Rectal smooth muscle tissue (tissue), 1 donor: ENCODE measurements around the gene DEPP1.

Experiments used
- H3K27ac ChIP-seq: one replicate; pipeline ENCODE4 v1.7.0; 2013; ENCODE audit warnings: low read depth, low read length, inconsistent platforms
- H3K27me3 ChIP-seq: one replicate; pipeline ENCODE4 v1.7.0; 2013; ENCODE audit warnings: low read length; ENCODE audit not compliant: control insufficient read depth, insufficient read depth
- H3K36me3 ChIP-seq: one replicate; pipeline ENCODE4 v1.7.0; 2013; ENCODE audit warnings: low read length; ENCODE audit not compliant: control insufficient read depth, insufficient read depth
- H3K4me1 ChIP-seq: one replicate; pipeline ENCODE4 v1.7.0; 2013; ENCODE audit warnings: low read length; ENCODE audit not compliant: control insufficient read depth, insufficient read depth
- H3K4me3 ChIP-seq: one replicate; pipeline ENCODE4 v1.7.0; 2013; ENCODE audit warnings: low read length
- H3K9ac ChIP-seq: one replicate; pipeline ENCODE4 v1.7.0; 2013; ENCODE audit warnings: low read length

The DEPP1 gene

DNA sequence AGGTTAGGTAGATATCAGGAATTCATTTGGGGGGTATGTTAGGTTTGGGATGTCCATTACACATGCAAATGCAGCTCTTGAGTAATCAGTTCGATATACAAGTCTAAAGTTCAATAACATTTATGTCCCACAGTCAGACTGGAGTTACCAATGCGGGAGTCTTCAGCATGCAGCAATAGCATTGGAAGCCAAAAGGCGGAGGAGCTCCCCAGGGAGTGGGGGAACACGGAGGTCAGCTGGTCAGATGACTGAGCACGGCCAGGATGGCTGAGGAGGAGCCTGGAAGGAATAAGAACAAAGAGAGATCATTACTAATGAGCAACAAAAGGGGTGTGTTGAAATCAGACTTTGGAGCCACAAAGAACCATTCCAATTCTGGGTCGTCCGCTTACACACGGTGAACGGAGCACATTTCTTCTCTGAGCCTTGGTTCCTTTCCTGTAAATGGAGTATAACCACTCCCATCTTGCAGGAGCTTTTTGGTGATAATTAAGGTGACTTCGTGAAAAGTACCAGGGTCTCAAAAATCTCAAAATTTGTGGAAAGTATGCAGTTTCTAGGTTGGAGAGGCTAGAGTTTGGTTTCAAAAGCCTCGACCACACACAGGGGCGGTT is 21.6 kb upstream of the DEPP1 start:
- Histone ChIP-seq H3K4me1 (peaks cover 19% of the 10 kb centered on the region), H3K4me3 (peak overlapping the region; percentile 85), H3K9ac (peak overlapping the region; percentile 34), H3K27ac (peak overlapping the region; percentile 95), H3K27me3 (no peaks in the 10 kb centered on the region), H3K36me3 (no peaks in the 10 kb centered on the region)

DNA sequence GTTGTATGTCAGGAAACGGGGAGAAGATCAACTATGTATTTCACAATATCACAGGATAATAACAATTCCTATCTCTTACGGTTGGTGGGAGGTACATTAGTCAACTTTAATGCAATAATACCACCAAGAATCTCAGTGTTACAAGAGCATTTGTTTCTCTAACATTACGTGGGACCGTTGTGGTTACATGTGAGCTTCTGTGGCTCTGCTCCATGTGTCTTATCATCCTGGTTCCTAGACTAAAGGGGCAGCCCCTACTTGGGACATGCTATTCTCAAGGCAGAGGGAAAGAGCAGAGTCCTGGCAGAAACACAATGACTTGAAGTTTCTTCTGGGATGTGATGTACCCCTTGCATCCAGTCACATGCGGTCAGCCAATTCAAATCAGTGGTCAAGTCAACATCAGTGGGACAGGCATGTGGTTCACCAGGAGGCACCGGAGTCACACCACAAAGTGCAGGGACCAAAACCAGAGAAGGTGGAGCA is 19.6 kb upstream of the DEPP1 start:
- no peak overlapping the region for H3K9ac ChIP-seq
- H3K27me3 ChIP-seq: no peaks in the 10 kb centered on the region
- H3K36me3 ChIP-seq: peaks cover 2% of the 10 kb centered on the region
- no peak overlapping the region for H3K27ac ChIP-seq
- H3K4me1 ChIP-seq: peaks cover 21% of the 10 kb centered on the region
- no peak overlapping the region for H3K4me3 ChIP-seq

DNA sequence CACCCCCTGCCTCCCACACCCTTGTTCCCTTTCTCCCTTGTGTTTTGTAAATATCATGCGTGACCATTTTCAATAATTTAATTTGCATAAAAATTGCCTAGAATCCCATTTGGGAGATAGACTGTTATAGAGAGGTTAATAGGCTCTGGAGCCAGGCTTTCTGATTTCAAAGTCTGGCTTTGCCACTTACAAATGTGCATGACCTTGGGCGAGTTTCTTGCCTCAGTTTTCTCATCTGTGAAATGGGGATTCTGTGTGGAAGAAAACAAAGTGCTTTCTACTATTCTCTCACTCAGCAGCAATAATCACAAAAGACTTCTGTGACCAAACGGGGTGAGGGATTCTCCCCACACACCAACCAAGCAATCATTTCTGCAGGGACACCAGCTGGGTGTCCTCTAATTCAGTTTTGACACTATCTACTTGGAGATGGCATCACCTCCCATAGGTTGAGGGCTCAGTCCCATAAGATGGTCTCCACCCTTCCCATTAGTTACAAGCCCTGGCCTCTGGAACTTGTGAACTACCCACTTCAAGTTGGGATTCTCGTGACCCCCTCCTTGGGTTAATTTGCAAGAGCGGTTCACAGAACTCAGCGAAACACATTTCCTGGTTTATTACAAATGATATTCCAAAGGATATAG is 18.6 kb upstream of the DEPP1 start:
- Histone ChIP-seq H3K27ac (peak overlapping the region; percentile 90), H3K9ac (no peak overlapping the region), H3K36me3 (peaks cover 2% of the 10 kb centered on the region), H3K4me1 (peaks cover 21% of the 10 kb centered on the region), H3K27me3 (no peaks in the 10 kb centered on the region), H3K4me3 (no peak overlapping the region)

DNA sequence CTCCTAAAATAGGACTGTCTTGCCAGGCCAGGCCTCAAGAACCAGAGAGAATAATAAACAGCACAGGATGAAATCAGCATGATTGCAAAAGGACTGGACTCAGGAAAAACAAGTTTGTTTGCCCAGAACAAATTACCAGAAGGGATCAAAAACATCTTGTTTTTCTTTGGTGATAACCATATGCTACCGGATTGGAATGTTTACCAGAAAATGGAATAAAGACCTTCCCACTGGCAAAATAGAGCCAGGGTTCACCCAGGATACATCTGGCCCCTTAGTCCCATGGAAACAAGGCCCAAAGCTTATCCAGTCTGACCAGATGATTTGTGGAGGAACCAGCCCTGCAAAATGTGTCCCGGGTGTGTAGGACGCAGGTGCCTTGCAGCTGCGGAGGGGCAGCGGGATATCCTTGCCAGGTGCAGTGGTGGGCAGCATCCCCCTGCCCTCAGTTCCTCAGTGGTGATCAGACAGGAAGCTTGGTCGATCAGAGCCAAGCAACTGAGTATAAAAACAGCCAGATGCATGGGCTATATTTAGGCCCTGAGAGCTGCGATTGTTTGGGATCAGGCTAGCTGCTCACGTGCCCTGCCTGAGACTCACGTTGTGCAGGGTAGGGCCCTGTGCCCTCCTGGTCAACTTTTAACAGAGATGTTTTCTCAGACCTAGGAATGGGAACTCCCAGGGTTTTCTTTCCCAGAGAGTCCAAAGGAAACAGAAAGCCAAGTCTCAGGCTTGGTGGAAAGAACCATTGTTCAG is 17.5 kb upstream of the DEPP1 start:
- Histone ChIP-seq H3K4me3 (no peak overlapping the region), H3K27ac (peak overlapping the region; percentile 90), H3K9ac (peak overlapping the region; percentile 1), H3K4me1 (peaks cover 23% of the 10 kb centered on the region), H3K36me3 (peaks cover 7% of the 10 kb centered on the region), H3K27me3 (no peaks in the 10 kb centered on the region)

DNA sequence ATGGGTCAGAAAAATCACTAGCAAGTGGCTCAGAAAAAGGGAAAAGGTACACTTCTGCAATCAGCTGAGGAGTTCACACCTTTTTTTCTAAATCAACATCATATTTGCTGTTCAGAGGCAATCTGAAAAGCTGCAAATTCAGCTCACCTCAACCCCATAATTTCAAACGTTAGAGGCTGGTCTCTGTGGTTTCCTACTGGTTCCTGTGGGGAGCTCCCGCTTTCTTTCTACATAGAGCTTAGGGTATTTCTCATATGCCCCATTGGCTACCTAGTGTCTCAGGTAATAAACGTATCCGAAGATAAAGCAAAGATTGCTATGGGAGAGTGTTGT is 16.9 kb upstream of the DEPP1 start:
- Histone ChIP-seq H3K4me3 (no peak overlapping the region), H3K4me1 (peaks cover 23% of the 10 kb centered on the region), H3K27ac (peak overlapping the region; percentile 90), H3K9ac (no peak overlapping the region), H3K27me3 (no peaks in the 10 kb centered on the region), H3K36me3 (peaks cover 7% of the 10 kb centered on the region)

DNA sequence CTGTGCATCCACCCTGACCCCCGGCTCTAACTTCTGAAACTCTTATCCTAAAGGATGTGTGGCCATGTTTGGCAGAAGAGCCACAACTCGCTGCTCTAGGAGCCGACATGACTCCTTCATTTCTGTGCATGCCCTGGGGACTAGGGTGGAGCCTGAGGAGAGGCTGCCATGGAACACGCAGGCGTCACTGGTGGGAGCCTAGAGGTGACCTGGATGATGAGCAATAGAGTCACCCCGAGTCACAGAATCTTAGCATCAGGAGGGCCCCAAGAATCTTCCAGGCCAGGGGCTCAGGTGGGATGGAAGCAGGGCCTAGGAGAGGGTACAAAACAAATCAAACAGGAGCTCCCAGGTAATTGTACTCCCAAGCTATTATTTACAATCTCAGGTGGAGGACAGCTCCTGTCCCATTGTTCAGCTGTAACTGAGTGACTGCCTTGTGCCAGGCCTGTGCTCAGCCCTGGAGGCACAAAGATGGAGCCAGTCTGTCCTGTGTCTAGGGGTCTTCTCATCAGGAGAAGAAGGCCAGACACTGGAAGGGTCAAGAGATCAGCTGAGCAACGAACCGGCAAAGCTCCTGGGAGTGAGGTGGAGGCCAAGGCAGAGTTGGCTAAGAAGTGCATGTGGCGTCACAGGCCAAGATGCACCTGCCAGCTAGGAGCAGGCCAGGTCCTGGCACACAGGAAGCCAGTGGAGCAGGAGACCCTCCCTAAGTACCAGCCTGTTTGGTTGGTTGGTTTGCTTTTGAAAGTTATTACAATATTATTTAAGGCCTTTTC is 16.3 kb upstream of the DEPP1 start:
- H3K4me3 ChIP-seq: no peak overlapping the region
- H3K36me3 ChIP-seq: peaks cover 8% of the 10 kb centered on the region
- H3K27me3 ChIP-seq: no peaks in the 10 kb centered on the region
- peak overlapping the region; percentile 90 for H3K27ac ChIP-seq
- H3K4me1 ChIP-seq: peaks cover 23% of the 10 kb centered on the region
- no peak overlapping the region for H3K9ac ChIP-seq

DNA sequence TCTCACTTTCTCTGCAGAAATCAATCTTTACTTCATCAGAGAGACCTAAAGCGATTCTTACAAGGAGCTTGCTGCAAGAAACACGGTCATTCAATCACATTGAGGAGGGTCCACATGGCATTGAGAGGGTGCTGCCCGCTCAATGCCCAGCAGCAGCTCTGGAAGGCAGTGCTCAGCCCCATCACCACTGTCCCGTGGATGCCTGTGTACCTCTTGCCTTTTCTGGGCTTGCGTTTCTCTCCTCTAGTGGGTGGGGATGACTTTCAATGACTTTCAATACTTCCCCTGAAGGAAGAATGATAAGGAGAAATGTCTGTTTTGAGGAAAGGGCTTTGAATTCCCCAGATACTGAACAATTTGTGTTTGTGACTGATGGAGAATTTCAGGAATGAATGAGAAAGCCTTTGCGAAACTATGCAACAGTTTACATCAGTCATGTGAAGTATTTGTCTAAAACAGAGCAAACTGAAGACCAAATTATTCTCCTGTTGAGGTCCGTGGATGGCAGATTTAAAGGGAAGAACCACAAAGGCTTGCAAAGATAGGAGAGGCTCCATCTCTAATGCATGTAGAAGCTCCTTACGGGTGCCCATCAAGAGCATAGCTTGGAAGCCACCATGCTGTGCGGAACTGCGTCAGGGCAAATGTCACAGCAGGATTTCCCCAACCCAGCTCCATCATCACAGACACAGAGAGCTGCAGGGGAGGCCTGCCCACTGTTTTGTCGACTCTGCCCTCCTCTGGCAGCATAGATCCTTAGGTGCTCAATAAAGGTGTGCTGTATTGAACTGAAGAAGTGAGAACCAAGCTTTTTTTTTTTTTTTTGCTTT is 15.5 kb upstream of the DEPP1 start:
- Histone ChIP-seq H3K27me3 (no peaks in the 10 kb centered on the region), H3K9ac (no peak overlapping the region), H3K27ac (no peak overlapping the region), H3K4me3 (no peak overlapping the region), H3K36me3 (peaks cover 15% of the 10 kb centered on the region), H3K4me1 (peaks cover 23% of the 10 kb centered on the region)

DNA sequence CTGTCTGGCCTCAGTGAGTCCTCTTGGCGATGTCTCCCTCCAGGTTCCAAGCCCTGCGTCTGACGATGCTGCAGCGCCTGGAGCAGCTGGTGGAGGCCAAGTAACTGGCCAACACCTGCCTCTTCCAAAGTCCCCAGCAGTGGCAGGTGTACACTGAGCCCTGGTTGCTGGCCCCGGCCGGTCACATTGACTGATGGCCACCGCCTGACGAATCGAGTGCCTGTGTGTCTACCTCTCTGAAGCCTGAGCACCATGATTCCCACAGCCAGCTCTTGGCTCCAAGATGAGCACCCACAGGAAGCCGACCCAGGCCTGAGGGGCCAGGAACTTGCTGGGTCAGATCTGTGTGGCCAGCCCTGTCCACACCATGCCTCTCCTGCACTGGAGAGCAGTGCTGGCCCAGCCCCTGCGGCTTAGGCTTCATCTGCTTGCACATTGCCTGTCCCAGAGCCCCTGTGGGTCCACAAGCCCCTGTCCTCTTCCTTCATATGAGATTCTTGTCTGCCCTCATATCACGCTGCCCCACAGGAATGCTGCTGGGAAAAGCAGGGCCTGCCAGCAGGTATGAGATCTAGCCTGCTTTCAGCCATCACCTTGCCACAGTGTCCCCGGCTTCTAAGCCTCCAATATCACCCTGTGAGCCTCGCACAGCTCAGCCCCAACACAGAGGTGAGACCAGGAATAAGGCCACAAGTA is 14.8 kb upstream of the DEPP1 start:
- Histone ChIP-seq H3K36me3 (peaks cover 17% of the 10 kb centered on the region), H3K27ac (no peak overlapping the region), H3K4me3 (no peak overlapping the region), H3K27me3 (no peaks in the 10 kb centered on the region), H3K9ac (no peak overlapping the region), H3K4me1 (peaks cover 23% of the 10 kb centered on the region)

DNA sequence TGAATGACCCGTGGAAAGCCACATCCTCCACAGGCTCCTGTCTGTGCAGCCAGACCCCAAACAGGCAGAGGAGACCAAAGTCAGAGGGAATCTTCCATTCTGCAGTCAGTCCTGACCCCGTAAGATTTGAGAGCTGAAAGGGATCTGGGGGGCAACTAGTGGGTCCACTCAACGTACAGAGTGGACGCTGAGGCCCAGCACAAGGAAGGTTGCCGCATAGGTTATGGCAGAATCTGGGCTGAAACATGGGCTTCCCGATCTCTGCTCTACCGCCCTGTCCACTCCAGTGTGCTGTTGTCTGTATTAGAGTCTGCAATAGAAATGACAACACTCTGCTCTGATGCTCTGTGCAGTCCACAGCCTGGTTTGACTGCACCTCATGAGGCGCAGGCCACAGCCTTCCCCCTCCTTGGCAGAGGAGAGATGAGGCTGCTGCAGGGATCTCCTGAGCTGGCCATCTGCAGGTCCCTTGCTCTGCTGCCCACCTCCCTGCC is 14.2 kb upstream of the DEPP1 start:
- H3K9ac ChIP-seq: no peak overlapping the region
- H3K36me3 ChIP-seq: peaks cover 17% of the 10 kb centered on the region
- H3K4me3 ChIP-seq: no peak overlapping the region
- no peaks in the 10 kb centered on the region for H3K27me3 ChIP-seq
- H3K27ac ChIP-seq: no peak overlapping the region
- peaks cover 23% of the 10 kb centered on the region for H3K4me1 ChIP-seq

DNA sequence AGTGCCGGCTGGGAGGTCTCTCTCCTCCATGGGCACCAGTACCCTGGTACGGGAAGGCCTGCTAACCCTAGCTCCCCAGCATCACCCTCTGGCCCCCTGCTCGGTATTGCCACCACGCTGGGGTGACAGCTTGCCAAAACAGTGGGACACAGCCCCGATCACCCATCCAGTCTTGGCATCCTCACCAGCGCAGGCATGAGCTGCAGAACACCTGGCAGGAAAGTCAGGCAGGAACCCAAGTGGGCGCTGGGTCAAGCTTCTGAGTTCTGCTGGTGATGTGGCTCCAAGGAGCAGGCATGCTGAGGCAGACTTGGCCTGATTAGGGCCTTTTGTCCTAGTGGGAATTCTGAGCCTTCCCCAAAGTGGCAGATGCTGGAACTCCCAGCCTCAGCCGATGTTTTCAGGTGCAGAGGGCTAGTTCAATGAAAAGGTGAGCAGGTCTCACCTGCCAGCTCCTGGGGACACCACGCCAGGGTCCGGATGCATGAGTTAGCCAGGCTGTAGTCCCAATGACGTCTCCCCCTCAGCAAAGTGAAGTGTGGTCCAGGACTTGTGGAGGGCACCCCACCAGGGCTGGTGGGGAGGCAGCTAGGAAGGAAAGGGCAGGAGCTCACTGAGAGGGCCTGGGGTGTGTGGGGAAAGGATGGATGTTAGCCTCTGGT is 13.6 kb upstream of the DEPP1 start:
- Histone ChIP-seq H3K9ac (no peak overlapping the region), H3K36me3 (peaks cover 17% of the 10 kb centered on the region), H3K27ac (no peak overlapping the region), H3K4me3 (no peak overlapping the region), H3K4me1 (peaks cover 23% of the 10 kb centered on the region), H3K27me3 (no peaks in the 10 kb centered on the region)

DNA sequence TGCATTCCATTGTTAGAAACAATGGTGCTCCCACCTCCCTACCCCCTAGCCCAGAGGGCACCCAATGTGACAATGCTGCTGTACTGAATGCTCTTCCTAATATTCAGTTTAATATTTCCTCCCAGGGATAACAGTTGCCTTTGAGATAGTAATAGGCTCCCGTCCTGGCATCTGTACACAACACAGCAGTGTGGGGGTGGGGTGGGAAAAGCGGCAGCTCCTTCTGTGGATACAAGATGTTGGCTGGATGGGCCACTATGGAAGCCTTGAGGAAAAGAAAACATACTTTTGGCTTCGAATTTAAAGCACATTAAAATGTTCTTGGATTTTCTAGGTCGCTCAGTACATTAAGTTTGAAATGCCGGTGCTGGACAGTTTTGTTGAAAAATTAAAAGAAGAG is 13.0 kb upstream of the DEPP1 start:
- Histone ChIP-seq H3K27me3 (no peaks in the 10 kb centered on the region), H3K4me3 (no peak overlapping the region), H3K4me1 (peaks cover 18% of the 10 kb centered on the region), H3K27ac (no peak overlapping the region), H3K9ac (no peak overlapping the region), H3K36me3 (peaks cover 17% of the 10 kb centered on the region)
